ENCODE results near the gene PTPRG. TPM values are rescaled to one million over a fixed set of nuclear protein-coding genes. Genes with fewer than 3 reads are reported as not detected.
A peak's percentile ranks its signal among the peaks of the same experiment; 100 is the strongest.

PTPRG gene
- total RNA-seq, 6 experiments from 2014 or later = 29.4 to 34.7 (median 32.7) TPM

- no peak for DNase-seq
Observed at GRCh38 chr3:61924991-61925390, 363.6 kb downstream of the PTPRG start.

GRCh38 chr3:61925721-61926120 lies 364.4 kb downstream of the PTPRG start:
- no peaks in the 10 kb centered on the region for H3K9me3 Mint-ChIP-seq
- no peak for TF ChIP-seq CTCF (IDR thresholded peaks at IDR 0.05)
- no peak overlapping the region for H3K4me3 Mint-ChIP-seq
- no peak overlapping the region; the same call in 1 of the 2 replicates for H3K27ac Mint-ChIP-seq
- H3K4me1 Mint-ChIP-seq (ENCODE audit: low read depth) = peaks cover 44% of the 10 kb centered on the region
- no peaks in the 10 kb centered on the region; the same call in 1 of the 2 replicates for H3K27me3 Mint-ChIP-seq (ENCODE audit: insufficient read depth)
- DNase-seq = no peak
- H3K36me3 Mint-ChIP-seq (ENCODE audit: low read depth) = no peaks in the 10 kb centered on the region

More at GRCh38 chr3:61924991-61925390, 363.6 kb downstream of the PTPRG start:
- Mint-ChIP-seq H3K36me3 (ENCODE audit: low read depth) (no peaks in the 10 kb centered on the region), H3K4me3 (no peak overlapping the region), H3K4me1 (ENCODE audit: low read depth) (peaks cover 44% of the 10 kb centered on the region), H3K9me3 (no peaks in the 10 kb centered on the region), H3K27me3 (ENCODE audit: insufficient read depth) (no peaks in the 10 kb centered on the region; the same call in 1 of the 2 replicates), H3K27ac (no peak overlapping the region)
- TF ChIP-seq CTCF (IDR thresholded peaks at IDR 0.05) = no peak

GRCh38 chr3:61926923-61927322 lies 365.6 kb downstream of the PTPRG start:
- Mint-ChIP-seq H3K27ac (peak overlapping the region; percentile 83), H3K4me1 (ENCODE audit: low read depth) (peaks cover 39% of the 10 kb centered on the region), H3K4me3 (peak overlapping the region; percentile 48; the same call in 1 of the 2 replicates), H3K27me3 (ENCODE audit: insufficient read depth) (no peaks in the 10 kb centered on the region; the same call in 1 of the 2 replicates), H3K36me3 (ENCODE audit: low read depth) (no peaks in the 10 kb centered on the region), H3K9me3 (no peaks in the 10 kb centered on the region)
- no peak for TF ChIP-seq CTCF (IDR thresholded peaks at IDR 0.05)
- DNase-seq = peak; percentile 6

- Mint-ChIP-seq H3K27me3 (ENCODE audit: insufficient read depth) (no peaks in the 10 kb centered on the region; the same call in 1 of the 2 replicates), H3K36me3 (ENCODE audit: low read depth) (no peaks in the 10 kb centered on the region), H3K9me3 (no peaks in the 10 kb centered on the region), H3K27ac (peak overlapping the region; percentile 83), H3K4me1 (ENCODE audit: low read depth) (peaks cover 35% of the 10 kb centered on the region), H3K4me3 (peak overlapping the region; percentile 48; the same call in 1 of the 2 replicates)
- no peak for TF ChIP-seq CTCF (IDR thresholded peaks at IDR 0.05)
- peak; percentile 56 for DNase-seq
Observed at GRCh38 chr3:61927332-61927731, 366.0 kb downstream of the PTPRG start.

GRCh38 chr3:61928039-61928438 lies 366.7 kb downstream of the PTPRG start:
- no peak for DNase-seq
- Mint-ChIP-seq H3K4me3 (no peak overlapping the region), H3K27ac (peak overlapping the region; percentile 83), H3K27me3 (ENCODE audit: insufficient read depth) (no peaks in the 10 kb centered on the region; the same call in 1 of the 2 replicates), H3K9me3 (no peaks in the 10 kb centered on the region), H3K4me1 (ENCODE audit: low read depth) (peaks cover 34% of the 10 kb centered on the region), H3K36me3 (ENCODE audit: low read depth) (no peaks in the 10 kb centered on the region)
- no peak for TF ChIP-seq CTCF (IDR thresholded peaks at IDR 0.05)
